SH-SY5Y (cell line): Measurements from ENCODE around the gene ALDH3B1.

ENCODE experiments used
- GATA2 ChIP-seq: IDR thresholded peaks from 2 replicates; pipeline ENCODE4 v1.6.1; 2011; ENCODE audit warnings: mild to moderate bottlenecking, low read depth, low read length
- GATA3 ChIP-seq: IDR thresholded peaks from 2 replicates; pipeline ENCODE4 v1.6.1; 2011; ENCODE audit warnings: low read depth, mild to moderate bottlenecking, low read length, moderate library complexity

ALDH3B1 gene

DNA sequence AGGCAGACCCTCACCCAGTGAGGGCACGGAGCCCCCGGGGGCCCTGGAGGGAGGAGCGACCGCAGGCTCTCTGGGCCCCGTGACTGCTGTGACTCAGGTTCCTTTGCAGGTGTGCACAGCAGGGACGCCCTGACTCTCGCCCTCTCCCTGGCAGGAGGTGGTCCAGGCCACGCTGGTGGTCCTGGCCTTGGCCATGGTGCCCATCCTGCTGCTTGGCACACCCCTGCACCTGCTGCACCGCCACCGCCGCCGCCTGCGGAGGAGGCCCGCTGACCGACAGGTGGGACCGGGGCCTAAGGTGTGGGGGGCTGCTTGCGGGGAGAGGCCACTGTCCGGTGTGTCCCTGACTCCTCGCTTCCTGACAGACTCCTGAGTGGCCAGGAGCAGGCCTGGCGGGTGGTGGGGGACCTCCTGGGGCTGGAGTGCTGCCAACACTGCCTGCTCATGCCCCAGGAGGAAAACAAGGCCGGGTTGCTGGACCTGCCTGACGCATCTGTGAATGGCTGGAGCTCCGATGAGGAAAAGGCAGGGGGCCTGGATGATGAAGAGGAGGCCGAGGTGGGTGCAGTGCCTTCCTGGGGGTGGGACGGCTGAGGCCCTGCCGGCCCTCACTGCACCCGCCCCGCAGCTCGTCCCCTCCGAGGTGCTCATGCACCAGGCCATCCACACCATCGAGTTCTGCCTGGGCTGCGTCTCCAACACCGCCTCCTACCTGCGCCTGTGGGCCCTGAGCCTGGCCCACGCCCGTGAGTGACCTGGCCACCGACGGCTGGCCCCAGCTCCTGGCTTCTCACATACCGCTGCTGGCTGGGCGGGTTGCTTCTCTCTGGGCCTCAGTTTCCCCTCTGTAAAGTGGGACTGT, 39.6 kb downstream of the ALDH3B1 start:
- TF ChIP-seq GATA2 (no peak), GATA3 (no peak)

DNA sequence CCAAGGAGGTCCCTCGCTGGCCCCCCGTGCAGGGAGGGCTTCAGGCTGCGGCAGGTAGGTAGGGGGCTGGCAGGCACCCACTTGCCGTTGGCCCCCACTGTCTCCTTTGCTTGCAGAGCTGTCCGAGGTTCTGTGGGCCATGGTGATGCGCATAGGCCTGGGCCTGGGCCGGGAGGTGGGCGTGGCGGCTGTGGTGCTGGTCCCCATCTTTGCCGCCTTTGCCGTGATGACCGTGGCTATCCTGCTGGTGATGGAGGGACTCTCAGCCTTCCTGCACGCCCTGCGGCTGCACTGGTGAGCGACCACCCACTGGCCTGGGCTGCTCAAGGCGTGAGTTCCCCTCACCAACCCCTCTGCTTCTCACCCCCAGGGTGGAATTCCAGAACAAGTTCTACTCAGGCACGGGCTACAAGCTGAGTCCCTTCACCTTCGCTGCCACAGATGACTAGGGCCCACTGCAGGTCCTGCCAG, 40.3 kb downstream of the ALDH3B1 start:
- TF ChIP-seq GATA3 (no peak), GATA2 (no peak)

DNA sequence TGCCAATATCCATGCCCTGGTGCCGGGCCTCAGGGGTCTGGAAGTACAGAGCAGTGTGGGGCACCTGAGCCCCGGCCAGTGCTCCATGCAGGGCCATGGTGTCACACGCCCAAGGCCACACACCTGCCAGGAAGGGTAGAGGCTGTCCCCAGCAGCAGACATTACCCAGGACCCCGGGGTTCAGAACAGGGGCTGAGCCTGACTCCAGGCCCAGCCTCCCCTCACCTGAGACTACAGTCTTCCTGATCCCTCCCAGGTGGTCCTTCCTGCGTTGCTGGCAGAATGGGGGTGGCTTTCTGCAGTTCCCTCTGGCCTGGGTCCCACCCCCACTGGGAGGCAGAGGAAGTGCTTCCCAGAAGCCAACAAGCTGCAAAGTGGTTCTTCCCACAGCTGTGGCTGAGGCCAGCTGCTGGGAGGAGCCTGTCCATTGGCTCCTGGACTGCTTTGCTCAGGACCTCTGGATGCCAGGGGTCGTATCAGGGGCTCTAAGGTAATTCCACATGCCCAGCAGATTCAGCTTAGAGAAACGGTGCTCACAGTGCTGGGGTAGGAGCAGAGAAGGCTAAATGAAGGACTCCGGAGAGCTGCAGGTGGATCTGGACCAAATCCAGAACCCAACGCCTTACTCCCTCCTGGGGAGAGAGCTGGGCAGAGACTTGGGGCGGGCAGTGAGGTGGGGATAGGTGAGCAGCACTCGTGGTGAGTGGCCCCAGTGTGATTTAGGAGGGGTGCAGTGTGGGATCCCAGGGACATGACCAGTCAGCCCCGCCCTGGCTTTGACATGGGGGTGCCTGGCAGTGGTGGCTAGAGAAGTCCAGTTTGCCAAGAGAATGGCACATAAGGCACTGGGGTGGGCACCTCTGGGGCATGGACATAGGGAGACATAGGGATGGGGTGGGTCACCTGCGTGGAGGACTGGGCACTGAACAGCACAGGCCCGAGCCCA, 41.3 kb downstream of the ALDH3B1 start:
- no peak for TF ChIP-seq GATA3
- no peak for TF ChIP-seq GATA2

DNA sequence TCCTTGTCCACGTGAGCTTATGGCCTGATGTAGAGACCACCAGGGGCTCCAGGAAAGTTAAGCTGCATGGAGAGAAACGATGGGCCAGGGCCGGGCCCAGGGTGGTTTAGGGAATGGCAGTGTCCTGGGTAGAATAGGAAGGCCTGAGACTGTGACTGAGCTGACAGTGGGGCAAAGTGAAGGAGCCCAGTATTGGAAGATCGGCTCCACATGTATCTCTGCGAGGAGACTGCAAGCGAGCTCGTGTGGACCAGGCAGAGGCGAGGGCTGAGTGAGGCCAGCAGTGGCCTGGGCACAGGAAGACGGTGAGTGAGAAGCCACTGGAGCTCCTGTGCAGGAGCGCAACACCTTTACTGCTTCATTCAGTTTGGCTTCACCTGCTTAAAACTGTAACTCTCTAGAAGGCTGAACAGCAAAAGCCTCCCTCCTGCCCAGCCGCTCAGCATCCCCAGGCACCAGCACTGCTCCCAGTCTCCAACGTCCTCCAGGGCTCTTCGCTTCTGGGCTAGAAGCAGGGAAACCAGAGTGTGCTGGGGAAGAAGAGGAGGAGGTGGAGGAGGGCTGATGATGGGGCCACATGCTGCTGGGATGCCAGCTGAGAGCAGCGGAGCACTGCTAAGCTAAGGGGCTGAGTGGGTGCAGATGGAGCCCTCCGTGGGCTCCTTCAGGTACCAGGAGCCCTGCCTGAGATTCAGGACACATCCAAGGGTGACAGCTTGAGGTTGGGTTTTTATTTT, 42.2 kb downstream of the ALDH3B1 start:
- TF ChIP-seq GATA3 (no peak), GATA2 (no peak)

DNA sequence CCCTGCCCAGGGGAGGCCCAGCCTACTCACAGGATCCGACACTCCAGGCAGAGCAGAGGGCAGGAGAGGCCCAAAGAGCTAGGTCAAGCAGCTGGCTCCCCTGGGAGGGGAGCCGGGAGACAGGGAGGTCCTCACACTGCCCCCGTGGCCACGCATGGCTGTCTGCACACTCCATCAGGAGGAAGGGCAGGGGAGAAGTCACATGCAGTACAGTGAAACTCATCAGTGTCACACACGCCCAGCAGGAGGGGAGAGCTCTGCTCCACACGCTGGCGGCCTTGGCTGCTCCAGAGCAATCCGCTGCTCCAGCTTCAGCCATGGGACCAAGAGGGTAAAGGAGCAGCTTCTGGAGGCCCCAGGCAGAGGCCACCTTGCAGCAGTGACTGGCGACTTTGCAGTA, 43.0 kb downstream of the ALDH3B1 start:
- TF ChIP-seq GATA2, result no peak
- TF ChIP-seq GATA3, result no peak

DNA sequence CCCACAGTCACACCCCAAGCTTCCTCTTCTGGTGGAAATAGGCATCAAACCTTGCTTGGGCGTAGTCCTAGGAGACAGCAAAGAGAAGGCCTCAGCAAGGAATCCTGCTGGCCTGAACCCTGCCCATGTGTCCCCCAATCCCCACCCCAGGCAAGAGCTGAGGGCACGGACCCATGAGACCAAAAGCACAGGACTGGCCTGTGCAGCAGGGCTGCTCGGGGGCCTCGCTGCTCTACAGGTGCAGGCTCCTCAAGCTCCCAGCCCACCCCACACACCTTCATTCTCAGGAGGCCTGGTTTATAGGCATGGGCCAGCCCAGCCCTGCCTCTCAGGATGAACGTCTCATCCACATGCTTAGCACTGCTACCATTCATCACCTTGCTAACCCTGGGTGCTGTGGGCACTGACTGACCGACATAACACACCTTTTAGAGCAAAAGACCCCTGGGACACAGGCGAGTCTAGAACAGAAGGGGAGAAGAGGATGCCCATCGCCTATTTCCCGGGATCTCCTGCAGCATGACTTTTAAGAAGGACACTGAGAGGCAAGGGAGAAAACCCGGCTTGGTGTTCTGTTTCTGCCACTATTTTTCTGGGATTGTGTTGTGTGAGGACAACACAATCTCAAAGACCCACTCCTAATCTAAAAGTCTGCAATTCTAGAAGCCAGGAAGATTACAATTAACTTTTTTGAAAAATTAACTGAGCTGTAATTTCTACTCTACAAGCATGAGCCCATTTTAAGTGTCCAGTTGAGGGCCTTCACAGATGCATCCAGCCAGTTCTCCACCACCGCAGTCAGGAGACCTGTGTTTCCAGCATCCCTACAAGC, 44.1 kb downstream of the ALDH3B1 start:
- TF ChIP-seq GATA3, result no peak
- no peak for TF ChIP-seq GATA2

DNA sequence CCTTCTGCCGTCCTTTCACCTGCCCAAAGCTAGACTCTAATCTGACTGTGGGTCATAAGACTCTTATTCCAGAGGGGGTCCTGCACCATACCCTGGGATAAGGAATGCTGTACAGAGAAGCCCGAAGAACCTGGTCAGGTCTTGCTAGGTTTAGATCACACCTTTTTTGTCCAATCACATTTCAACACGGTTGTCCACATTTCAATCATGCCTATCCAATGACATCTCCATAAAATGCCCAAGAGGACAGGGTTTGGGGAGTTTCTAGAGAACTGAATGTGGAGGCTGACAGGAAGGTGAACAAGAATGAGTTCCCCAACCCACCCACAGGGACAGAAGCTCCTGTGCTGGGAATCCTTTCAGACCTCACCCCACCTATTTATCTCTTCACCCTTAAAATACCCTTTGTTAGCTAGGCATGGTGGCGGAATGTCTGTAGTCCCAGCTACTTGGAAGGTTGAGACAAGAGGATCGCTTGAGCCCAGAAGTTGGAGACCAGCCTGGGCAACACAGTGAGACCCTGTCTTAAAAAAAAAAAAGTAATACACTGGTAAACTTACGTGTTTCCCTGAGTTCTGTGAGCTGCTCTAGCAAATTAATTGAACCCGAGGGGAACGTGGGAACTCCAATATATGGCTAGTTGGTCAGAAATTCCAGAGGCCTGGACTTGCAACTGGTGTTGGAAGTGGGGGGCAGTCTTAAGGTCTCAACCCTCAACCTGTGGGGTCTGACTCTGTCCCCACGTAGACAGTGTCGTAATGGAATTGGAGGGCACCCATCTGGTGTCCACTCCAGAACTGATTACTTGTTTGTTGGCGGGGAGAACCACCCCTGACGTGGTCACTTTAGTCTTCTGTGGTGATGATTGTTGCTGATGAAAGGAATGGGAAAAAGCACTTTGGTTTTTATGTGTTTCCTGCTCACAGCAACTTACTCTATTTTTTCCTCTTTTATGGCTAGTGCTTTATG, 46.5 kb downstream of the ALDH3B1 start:
- TF ChIP-seq GATA2, result no peak
- TF ChIP-seq GATA3, result no peak

DNA sequence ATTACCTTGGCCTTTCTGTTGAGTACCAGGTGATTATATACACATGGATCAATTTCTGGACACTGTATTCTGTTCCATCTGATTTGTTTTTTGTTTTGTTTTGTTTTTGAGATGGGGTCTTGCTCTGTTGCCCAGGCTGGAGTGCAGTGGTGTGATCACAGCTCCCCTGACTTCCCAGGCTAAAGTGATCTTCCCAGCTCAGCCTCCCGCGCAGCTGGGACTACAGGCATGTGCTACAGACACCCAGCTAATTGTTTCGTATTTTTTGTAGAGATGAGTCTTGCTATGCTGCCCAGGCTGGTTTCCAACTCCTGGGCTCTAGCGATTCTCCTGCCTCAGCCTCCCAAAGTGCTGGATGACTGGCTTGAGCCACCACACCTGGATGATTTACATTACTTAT, 47.7 kb downstream of the ALDH3B1 start:
- TF ChIP-seq GATA2 (no peak), GATA3 (no peak)

DNA sequence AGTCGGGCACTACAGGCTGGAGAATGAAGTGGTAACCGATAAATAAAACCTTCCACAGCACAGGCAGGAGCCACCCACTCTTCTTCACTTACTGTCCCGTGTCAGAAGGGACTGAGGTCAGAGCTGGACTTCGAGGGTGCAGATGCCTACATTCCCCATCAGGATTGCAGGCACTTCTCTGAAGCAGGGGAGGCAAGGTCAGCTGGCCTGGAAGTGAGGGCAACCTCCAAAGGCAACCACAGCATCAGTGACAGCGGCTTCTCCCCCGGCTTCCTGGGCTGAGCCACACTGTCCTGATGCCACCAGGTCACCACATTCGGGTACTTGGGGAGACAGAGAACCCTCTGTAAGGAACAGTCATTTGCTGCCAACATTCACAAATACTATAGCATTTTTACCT, 51.4 kb downstream of the ALDH3B1 start:
- TF ChIP-seq GATA2 (no peak), GATA3 (no peak)

DNA sequence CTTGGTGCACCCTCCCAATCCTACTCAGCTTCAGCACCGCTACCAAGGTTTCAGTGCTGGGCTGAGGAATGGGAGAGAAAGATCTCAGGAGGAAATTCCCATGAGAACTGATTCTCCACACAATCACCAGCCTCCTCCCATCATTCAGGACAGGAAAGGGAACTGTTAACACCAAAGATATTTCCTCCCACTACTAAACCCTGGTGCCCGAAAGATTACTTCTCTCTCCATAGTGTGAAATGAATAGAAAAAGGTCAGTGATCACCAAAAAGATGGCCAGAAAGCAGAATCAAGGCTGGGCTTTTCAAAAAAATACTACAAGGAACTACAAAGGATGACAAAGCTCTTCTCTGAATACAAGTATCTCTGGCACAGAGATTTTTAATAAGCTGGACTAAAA, 54.8 kb downstream of the ALDH3B1 start:
- TF ChIP-seq GATA3, result no peak
- no peak for TF ChIP-seq GATA2

DNA sequence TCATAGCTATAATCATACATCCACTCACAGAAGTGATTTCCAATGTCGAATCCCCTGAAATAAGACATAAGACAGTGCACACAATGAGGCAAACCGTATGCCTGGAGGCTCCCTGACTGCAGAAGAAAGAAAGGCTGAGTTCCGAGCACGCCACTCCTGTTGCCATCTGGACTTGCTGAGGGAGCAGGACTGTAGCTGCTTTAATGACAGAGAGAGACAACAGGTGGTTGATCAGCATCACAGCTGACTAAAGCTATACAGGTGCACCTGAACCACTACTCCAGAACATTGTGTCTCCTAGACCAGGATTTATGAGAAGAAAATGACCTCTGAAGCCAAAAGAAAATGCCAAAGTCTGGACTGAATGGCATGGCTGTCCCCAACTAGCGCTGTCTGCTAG, 55.7 kb downstream of the ALDH3B1 start:
- no peak for TF ChIP-seq GATA2
- TF ChIP-seq GATA3, result no peak

DNA sequence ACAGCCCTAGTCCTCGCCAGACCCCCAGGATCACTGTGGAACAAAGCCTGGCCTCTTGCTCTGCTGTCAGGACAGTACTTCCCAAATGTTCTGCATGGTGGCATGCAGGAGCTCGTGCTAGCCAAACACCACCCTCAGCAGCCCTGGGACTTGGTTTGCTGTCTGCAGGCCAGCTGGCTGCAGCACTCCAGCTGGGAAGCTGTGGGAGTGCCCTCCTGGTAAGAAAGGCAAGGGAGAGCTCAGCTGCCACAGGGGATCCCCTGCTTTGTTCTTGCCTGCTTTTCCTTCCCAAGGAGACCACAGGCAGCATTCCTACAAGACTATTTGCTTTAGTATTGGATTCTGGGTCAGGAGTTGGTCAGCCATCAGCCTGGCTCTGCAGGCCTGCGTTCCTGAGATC, 56.6 kb downstream of the ALDH3B1 start:
- no peak for TF ChIP-seq GATA3
- no peak for TF ChIP-seq GATA2
